NCI-H1048 (cell line): Measurements from ENCODE around the gene GJD3.

Experiments used
- DNase-seq: peaks from one replicate; lab custom pipeline; 2025; lab: John Stamatoyannopoulos, UW

Gene GJD3

DNA sequence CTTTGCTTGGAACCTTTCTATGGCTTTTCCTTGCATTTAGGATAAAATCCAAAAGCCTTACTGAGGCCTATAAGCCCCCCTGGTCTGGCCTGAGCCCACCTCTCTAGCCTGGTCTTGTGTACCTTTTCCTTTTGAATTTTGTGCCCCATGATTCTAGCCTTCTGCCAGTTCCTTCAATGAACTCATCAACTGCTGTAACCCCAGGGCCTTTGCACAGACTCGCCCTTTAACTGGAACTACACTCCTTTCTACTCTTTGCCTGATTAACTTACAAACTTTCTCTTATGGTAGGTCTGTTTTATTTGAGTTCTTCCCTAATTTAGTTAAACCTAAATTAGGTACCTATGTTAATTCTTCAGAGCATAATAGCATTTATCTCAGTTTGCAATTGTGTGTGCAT, 24.2 kb downstream of the GJD3 start:
- DNase-seq = no peak

DNA sequence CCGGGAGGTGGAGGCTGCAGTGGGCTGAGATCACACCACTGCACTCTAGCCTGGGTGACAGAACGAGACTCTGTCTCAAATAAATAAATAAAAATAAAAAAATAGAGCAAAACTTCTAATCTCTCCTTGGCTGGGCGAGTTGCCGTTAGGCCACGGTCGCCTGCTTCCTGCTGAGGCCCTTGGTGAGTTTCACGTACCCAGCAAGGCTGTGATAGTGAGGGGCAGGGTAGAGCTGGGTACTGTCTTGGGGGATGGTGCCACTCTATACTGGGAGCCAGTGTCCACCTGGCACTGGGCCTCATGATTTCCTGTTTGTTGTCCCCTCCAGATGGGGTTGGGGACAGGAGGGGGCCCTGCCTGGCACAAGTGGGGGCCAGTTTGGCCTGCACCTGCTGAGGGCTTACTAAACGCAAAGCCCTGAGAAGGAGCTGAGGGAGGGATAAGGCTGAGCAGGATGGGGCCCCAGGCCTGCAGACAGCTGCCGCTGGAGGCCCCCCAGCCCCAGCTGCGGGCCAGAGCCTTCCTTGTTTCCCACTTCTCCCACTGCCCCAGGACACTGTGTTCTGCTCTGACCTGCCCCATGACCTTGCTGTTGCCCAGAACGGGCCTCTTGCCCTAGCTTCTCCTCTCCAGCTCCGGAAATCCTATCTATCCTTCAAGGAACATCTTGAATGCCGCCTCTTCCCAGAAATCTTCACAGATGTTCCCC, 25.4 kb downstream of the GJD3 start:
- no peak for DNase-seq

- DNase-seq = no peak
Observed at GRCh38 chr17:40338058-40338457, 26.5 kb downstream of the GJD3 start.

DNA sequence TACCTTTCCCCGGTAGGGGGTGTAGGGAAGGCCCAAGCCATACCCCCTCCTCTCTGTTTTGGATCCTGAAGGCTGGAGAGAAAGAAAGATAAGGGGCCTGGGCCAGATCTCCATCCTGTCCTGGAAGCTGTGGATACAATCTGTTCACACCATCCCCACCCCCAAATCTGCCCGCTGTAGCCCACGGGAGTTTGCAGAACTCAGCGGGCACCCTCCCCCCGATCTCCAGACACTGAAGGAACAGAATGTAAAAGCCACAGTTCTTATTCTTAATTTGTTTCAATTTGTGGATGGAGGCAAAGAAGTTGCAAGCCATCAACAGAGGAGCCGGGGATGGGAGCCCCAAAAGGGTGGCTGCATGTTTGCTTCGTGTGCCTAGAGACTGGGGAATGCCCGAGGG, 27.2 kb downstream of the GJD3 start:
- no peak for DNase-seq

DNA sequence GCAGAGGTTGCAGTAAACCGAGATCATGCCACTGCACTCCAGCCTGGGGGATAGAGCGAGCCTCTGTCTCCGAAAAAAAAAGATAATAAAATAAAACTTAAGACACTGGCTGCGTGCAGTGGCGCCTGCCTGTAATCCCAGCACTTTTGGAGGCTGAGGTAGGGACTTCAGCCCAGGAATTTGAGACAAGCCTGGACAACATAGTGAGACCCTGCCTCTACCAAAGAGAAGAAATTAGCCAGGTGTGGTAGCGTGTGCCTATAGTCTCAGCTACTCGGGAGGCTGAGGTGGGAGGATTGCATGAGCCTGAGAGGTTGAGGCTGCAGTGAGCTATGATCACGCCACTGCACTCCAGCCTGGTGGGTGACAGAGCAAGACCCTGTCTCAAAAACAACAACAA, 28.9 kb downstream of the GJD3 start:
- no peak for DNase-seq

- DNase-seq = no peak
Observed at GRCh38 chr17:40333781-40334448, 30.6 kb downstream of the GJD3 start.

- no peak for DNase-seq
Observed at GRCh38 chr17:40331743-40332641, 32.5 kb downstream of the GJD3 start.

- no peak for DNase-seq
Observed at GRCh38 chr17:40330850-40331470, 33.6 kb downstream of the GJD3 start.

- DNase-seq = no peak
Observed at GRCh38 chr17:40329839-40330794, 34.4 kb downstream of the GJD3 start.

DNA sequence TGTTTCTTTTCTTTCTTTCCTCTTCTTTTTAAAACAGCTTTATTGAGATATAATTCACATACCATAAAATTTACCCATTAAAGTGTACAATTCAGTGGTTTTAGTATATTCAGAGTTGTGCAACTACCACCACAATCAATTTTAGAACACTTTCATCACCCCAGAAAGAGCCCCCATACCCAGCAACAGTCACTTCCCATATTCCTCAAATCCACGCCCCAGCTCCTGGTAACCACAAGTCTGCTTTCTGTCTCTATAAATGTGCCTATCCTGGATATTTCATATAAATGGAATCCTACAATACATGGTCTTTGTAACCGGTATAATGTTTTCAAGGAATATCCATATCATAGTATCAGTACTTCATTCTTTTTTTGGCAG, 36.2 kb downstream of the GJD3 start:
- DNase-seq = no peak

- no peak for DNase-seq
Observed at GRCh38 chr17:40327735-40328385, 36.7 kb downstream of the GJD3 start.

GRCh38 chr17:40327244-40327729, 37.2 kb downstream of the GJD3 start:
- no peak for DNase-seq

- DNase-seq = no peak
Observed at GRCh38 chr17:40326832-40327199, 37.7 kb downstream of the GJD3 start.

GRCh38 chr17:40326014-40326831, 38.3 kb downstream of the GJD3 start:
- DNase-seq = no peak

GRCh38 chr17:40325156-40326013, 39.2 kb downstream of the GJD3 start:
- no peak for DNase-seq

DNA sequence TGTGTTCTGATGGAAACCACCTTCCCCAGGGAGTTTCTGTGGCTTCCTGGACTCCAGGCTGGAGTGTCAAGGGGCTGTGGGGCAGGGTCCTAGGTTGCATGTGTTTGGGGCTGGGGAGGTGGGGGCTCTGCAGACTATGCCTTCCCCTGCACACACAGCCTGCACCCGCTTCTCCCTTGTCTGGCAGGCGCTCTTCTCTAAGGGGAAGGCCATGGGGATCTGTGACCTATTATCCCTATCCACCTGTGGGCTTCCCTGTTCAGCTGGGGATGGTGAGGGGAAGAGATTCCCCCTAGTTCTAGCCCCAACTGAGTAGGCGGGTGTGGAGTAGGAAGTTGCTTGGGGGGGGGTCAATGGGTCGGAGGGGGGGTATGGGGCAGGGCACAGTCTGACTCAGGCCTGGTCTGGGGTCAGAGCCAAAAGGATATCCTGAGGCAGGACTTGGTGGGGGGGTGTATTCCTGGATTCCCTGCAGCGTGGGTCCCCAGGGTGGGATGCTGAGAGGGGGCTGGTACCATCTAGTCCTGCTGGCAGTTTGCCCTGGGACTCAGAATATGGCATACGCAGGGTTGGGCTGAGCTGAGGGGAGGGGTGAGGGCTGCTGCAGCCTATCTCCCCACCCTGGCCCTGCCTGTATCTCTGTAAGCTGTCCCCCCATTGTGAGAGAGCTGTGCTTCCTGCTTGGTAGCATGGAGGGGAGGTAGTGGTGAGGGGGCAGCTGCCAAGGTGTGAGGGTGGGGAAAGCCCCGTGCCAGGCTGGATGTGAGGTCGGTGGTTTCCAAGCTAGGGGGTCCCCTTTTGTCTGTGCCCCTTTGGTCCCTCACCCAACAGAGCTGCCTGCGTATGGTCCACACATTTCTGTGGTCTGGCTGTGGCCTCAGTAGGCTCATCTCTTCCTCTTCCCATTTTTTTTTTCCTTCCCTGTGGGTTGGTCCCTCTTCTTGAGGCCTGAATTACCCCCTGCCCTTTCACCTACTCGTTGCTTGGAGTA, 40.9 kb downstream of the GJD3 start:
- no peak for DNase-seq
